ENCODE results near the gene ODAD3. TPM values are rescaled to one million over a fixed set of nuclear protein-coding genes. Genes with fewer than 3 reads are reported as not detected.

ODAD3 gene
- total and polyA plus RNA-seq, 2 of the 13 experiments (the other 11 are each of a cell fraction or from before 2014, with no cell fraction given), result 0.04 to 0.08 TPM

- TF ChIP-seq, protein P1, sequence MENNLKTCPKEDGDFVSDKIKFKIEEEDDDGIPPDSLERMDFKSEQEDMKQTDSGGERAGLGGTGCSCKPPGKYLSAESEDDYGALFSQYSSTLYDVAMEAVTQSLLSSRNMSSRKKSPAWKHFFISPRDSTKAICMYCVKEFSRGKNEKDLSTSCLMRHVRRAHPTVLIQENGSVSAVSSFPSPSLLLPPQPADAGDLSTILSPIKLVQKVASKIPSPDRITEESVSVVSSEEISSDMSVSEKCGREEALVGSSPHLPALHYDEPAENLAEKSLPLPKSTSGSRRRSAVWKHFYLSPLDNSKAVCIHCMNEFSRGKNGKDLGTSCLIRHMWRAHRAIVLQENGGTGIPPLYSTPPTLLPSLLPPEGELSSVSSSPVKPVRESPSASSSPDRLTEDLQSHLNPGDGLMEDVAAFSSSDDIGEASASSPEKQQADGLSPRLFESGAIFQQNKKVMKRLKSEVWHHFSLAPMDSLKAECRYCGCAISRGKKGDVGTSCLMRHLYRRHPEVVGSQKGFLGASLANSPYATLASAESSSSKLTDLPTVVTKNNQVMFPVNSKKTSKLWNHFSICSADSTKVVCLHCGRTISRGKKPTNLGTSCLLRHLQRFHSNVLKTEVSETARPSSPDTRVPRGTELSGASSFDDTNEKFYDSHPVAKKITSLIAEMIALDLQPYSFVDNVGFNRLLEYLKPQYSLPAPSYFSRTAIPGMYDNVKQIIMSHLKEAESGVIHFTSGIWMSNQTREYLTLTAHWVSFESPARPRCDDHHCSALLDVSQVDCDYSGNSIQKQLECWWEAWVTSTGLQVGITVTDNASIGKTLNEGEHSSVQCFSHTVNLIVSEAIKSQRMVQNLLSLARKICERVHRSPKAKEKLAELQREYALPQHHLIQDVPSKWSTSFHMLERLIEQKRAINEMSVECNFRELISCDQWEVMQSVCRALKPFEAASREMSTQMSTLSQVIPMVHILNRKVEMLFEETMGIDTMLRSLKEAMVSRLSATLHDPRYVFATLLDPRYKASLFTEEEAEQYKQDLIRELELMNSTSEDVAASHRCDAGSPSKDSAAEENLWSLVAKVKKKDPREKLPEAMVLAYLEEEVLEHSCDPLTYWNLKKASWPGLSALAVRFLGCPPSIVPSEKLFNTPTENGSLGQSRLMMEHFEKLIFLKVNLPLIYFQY (CRISPR knock-in tag; IDR thresholded peaks at IDR 0.05; ENCODE audit: borderline replicate concordance), result 0 out of 2 replicates have a peak, but pooled peaks have one; percentile 26
- TF ChIP-seq GMEB2 (CRISPR knock-in tag; IDR thresholded peaks at IDR 0.05; ENCODE audit: low read depth), result no peak
- TF ChIP-seq RARG (CRISPR knock-in tag; IDR thresholded peaks at IDR 0.05; ENCODE audit: low read depth), result no peak
- no peak for TF ChIP-seq NRL (CRISPR knock-in tag; IDR thresholded peaks at IDR 0.05; ENCODE audit: borderline replicate concordance)
- TF ChIP-seq, protein P2, sequence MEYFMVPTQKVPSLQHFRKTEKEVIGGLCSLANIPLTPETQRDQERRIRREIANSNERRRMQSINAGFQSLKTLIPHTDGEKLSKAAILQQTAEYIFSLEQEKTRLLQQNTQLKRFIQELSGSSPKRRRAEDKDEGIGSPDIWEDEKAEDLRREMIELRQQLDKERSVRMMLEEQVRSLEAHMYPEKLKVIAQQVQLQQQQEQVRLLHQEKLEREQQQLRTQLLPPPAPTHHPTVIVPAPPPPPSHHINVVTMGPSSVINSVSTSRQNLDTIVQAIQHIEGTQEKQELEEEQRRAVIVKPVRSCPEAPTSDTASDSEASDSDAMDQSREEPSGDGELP (IDR thresholded peaks at IDR 0.05; ENCODE audit: borderline replicate concordance, low read depth), result peak; percentile 59; the same call in 1 of the 2 replicates
- TF ChIP-seq ZNF770 (CRISPR knock-in tag; IDR thresholded peaks at IDR 0.05), result peak; percentile 48; the same call in 1 of the 2 replicates
- no peak for TF ChIP-seq MXD4 (CRISPR knock-in tag; IDR thresholded peaks at IDR 0.05)
- no peak for TF ChIP-seq DPF2 (CRISPR knock-in tag; IDR thresholded peaks at IDR 0.05; ENCODE audit: borderline replicate concordance, low read depth)
- TF ChIP-seq PATZ1 (CRISPR knock-in tag; IDR thresholded peaks at IDR 0.05), result peak; percentile 57; the same call in 1 of the 2 replicates
- TF ChIP-seq TCF7L2 (IDR thresholded peaks at IDR 0.05; ENCODE audit: low read depth, low read length), result no peak
- TF ChIP-seq NR3C1 (CRISPR knock-in tag; IDR thresholded peaks at IDR 0.05), result no peak
- no peak for TF ChIP-seq ZNF30 (CRISPR knock-in tag; IDR thresholded peaks at IDR 0.05)
- no peak for TF ChIP-seq MIER2 (CRISPR knock-in tag; IDR thresholded peaks at IDR 0.05)
- no peak for TF ChIP-seq ZNF512 (CRISPR knock-in tag; IDR thresholded peaks at IDR 0.05)
These were observed 14.2 kb downstream of the ODAD3 start (continued) for GRCh38 chr19:11420429-11421370.
